Measurements from ENCODE around the gene RAP1GAP.

The RAP1GAP gene

DNA sequence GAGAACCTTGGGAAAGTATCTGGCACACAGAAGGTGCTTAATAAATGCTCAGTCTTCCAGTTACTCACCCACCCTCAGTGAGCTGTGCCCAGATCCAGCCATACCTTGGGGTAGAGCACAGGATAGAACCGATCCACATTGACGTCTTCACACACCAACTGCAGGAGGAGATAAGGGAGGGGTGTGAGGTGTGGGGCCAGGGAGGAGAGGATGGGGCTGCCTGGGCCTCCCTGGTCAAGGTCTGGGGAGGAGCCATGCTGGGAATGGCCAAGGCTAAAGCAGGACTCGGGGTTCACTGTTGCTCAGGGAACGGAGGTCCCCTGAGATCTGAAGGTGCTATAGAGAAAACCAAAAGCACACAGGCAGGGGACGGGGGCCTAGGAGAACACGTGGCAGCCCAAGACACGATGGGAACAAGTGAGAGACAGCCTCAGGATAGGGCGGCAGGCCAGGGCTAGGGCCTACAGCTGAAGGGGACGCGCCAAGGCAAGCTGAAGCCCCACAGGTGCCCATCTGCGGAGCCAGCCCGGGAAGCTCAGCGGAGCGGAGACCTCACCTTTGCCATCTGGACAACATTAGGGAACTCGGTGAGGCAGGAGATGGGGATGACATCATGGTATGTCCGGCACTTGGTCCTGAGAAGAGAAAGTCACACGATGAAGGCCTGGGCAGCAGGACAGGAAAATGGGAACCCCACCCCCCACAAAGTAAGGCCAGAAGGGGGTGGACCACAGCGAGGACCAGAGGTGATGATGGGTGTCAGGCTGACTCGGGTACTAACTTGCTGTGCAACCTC is 55.9 kb downstream of the RAP1GAP start:
- no peaks in the 10 kb centered on the region for H3K36me3 ChIP-seq
- no peak for DNase-seq
- no peaks in the 10 kb centered on the region for H3K4me1 ChIP-seq
- TF ChIP-seq, protein P1, sequence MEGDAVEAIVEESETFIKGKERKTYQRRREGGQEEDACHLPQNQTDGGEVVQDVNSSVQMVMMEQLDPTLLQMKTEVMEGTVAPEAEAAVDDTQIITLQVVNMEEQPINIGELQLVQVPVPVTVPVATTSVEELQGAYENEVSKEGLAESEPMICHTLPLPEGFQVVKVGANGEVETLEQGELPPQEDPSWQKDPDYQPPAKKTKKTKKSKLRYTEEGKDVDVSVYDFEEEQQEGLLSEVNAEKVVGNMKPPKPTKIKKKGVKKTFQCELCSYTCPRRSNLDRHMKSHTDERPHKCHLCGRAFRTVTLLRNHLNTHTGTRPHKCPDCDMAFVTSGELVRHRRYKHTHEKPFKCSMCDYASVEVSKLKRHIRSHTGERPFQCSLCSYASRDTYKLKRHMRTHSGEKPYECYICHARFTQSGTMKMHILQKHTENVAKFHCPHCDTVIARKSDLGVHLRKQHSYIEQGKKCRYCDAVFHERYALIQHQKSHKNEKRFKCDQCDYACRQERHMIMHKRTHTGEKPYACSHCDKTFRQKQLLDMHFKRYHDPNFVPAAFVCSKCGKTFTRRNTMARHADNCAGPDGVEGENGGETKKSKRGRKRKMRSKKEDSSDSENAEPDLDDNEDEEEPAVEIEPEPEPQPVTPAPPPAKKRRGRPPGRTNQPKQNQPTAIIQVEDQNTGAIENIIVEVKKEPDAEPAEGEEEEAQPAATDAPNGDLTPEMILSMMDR (IDR thresholded peaks at IDR 0.05; ENCODE audit: low read depth, low read length) = no peak
- H3K27me3 ChIP-seq = no peaks in the 10 kb centered on the region
- no peak overlapping the region for H3K4me3 ChIP-seq (ENCODE audit: low read depth, low read length)
- no peaks in the 10 kb centered on the region for H3K9me3 ChIP-seq

DNA sequence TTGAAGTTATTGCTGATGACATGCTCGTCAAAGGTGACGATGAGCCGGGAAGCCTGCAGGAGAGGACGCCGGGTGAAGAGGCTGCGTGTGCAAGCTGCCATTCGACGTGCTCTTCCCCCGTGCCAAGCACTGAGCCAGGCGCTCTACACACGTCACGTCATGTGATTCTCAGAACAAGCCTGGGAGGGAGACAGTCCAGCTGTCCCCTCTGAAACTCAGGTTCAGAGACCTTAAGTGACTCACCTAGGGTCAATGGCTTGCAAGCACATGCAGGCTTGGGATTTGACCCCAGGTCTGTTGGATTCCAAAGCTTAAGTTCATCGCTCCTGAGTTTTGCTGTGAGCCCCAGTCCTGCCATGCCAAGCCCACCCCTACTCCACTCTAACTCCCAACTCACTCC is 57.1 kb downstream of the RAP1GAP start:
- TF ChIP-seq, protein P1 (IDR thresholded peaks at IDR 0.05; ENCODE audit: low read depth, low read length) = no peak
- H3K36me3 ChIP-seq = no peaks in the 10 kb centered on the region

DNA sequence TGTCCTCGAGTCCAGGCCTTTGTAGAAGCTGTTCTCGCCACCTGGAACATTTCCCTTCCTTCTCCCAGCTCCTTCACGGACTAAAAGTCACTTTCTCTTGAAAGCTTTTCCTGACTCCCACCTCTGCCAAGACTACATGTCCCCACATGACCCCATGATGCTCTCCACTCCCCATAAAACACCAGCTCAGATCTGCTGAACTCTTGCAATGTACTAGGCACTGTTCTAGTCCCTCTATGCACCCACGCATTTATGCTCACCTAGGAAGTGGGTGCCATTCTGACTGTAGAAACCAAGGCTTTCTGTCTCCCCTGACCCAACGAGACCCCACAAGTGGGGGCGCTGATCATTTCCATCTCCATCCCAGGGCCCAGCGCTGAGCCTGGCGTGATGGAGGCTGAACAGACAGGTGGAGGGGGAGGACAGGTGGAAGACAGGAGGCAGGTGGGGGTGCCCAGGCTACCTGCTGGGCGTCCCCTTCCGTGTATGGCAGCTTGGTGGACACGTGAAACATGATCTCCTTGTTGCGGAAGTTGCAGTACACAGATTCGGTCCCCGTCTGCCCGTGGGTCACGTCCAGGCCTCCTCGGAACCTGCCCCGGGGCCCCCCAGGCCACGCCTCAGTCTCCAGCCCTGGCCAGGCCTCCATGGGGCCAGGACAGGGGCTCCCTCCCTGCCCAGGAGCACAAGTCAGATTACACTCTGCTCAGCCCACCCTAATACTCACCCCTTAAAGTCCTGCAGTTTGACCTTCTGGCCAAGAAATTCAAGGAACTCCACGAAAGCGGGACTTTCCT is 58.0 kb downstream of the RAP1GAP start:
- Histone ChIP-seq H3K27me3 (no peaks in the 10 kb centered on the region), H3K4me3 (ENCODE audit: low read depth, low read length) (no peak overlapping the region), H3K36me3 (no peaks in the 10 kb centered on the region), H3K9me3 (no peaks in the 10 kb centered on the region), H3K4me1 (peaks cover 3% of the 10 kb centered on the region; the same call in 1 of the 2 replicates)
- TF ChIP-seq, protein P1 (IDR thresholded peaks at IDR 0.05; ENCODE audit: low read depth, low read length) = no peak
- DNase-seq = no peak

More for the DNA sequence above, 57.1 kb downstream of the RAP1GAP start:
- no peak for DNase-seq
- no peaks in the 10 kb centered on the region for H3K9me3 ChIP-seq
- no peaks in the 10 kb centered on the region for H3K27me3 ChIP-seq
- peaks cover 3% of the 10 kb centered on the region; the same call in 1 of the 2 replicates for H3K4me1 ChIP-seq
- no peak overlapping the region for H3K4me3 ChIP-seq (ENCODE audit: low read depth, low read length)

DNA sequence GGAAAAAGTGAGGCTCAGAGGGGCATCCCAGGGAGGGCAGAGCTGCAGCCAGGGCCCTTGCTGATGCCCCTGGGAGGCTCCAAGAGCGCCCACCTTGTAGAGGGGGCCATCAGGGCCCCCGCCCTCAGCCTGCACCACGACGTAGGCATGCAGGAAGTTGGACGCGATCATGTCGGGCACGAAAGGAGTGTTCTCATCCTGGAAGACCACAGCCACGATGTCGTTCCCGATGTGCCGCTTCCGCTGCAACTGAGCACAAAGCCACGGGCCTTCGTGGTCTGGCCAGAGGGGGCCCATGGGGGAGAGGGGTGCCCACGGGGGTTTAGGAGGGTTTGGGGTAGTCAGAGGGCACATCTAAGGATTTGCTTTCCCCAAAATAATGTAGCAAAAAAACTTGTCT is 59.1 kb downstream of the RAP1GAP start:
- Histone ChIP-seq H3K4me3 (ENCODE audit: low read depth, low read length) (no peak overlapping the region), H3K9me3 (no peaks in the 10 kb centered on the region), H3K27me3 (no peaks in the 10 kb centered on the region), H3K36me3 (no peaks in the 10 kb centered on the region), H3K4me1 (peaks cover 3% of the 10 kb centered on the region; the same call in 1 of the 2 replicates)
- DNase-seq = no peak
- TF ChIP-seq, protein P1 (IDR thresholded peaks at IDR 0.05; ENCODE audit: low read depth, low read length) = no peak

DNA sequence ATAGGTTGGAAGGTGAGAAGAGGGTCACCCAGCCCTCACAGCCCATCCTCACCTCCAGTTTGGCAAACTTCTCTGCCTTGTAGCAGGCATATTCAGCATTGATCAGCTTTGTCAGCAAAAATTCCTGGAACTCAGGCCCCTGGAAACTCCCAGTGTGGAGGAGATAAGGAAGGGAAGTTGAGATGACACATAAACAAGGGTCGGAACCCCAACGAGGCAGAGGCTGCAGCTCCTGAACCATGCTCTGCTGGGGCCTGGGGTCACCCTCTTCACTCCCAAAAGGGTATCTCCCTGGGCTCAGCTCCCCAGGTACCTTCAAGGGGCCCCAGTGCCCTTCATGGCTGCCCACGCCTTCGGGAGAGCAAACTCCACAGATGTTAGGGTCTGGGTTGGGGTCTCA is 60.4 kb downstream of the RAP1GAP start:
- DNase-seq = no peak
- no peak overlapping the region for H3K4me3 ChIP-seq (ENCODE audit: low read depth, low read length)
- TF ChIP-seq, protein P1 (IDR thresholded peaks at IDR 0.05; ENCODE audit: low read depth, low read length) = no peak
- peaks cover 3% of the 10 kb centered on the region; the same call in 1 of the 2 replicates for H3K4me1 ChIP-seq
- no peaks in the 10 kb centered on the region for H3K27me3 ChIP-seq
- H3K9me3 ChIP-seq = no peaks in the 10 kb centered on the region
- no peaks in the 10 kb centered on the region for H3K36me3 ChIP-seq
